Left ventricle myocardium inferior (tissue), 1 donor: ENCODE results near the gene SPX. TPM values are rescaled to one million over a fixed set of nuclear protein-coding genes. Genes with fewer than 3 reads are reported as not detected.
A peak's percentile ranks its signal among the peaks of the same experiment; 100 is the strongest.

Source experiments
- DNase-seq: peaks from one replicate; pipeline ENCODE4 v3.0.0-alpha.2; 2020
- H3K27ac ChIP-seq: fragments of 200-600 bp; replicated peaks from 2 replicates; pipeline ENCODE4 v1.8.0; 2021
- H3K27me3 ChIP-seq: fragments of 200-600 bp; 2 replicates; pipeline ENCODE4 v1.8.0; 2021; ENCODE audit warnings: low read depth
- H3K36me3 ChIP-seq: fragments of 200-600 bp; 2 replicates; pipeline ENCODE4 v1.8.0; 2021
- H3K4me1 ChIP-seq: fragments of 200-600 bp; 2 replicates; pipeline ENCODE4 v1.8.0; 2021
- H3K4me3 ChIP-seq: fragments of 200-600 bp; 2 replicates; pipeline ENCODE4 v1.8.0; 2021; ENCODE audit warnings: mild to moderate bottlenecking, moderate library complexity
- H3K9me3 ChIP-seq: fragments of 200-600 bp; replicated peaks from 2 replicates; pipeline ENCODE4 v1.8.0; 2021
- intact Hi-C: fragments of 100-400 bp; cut with micrococcal nuclease; formaldehyde crosslinking; loops from one replicate; pipeline ENCODE4 v1.11.0; 2022
- total RNA-seq: library from RNA; stranded (reverse); fragmentation: NEBNext Ultra II Directional; extraction: Animal tissue kit (Norgen Biotek cat#: 25700); gene quantifications from one replicate; pipeline ENCODE4 v1.2.1, GENCODE V29; 2021
- TF ChIP-seq, protein P1 (sequence below): fragments of 200-600 bp; IDR thresholded peaks from 2 replicates; pipeline ENCODE4 v1.8.0; 2021; ENCODE audit warnings: antibody characterized with exemption, mild to moderate bottlenecking, borderline replicate concordance
- donor health status: DM: no; HTN: yes; CAD: no; lungs with severe emphysema.

SPX gene
- total RNA-seq, 1 donor from 2014 or later = 16.5 TPM

DNA sequence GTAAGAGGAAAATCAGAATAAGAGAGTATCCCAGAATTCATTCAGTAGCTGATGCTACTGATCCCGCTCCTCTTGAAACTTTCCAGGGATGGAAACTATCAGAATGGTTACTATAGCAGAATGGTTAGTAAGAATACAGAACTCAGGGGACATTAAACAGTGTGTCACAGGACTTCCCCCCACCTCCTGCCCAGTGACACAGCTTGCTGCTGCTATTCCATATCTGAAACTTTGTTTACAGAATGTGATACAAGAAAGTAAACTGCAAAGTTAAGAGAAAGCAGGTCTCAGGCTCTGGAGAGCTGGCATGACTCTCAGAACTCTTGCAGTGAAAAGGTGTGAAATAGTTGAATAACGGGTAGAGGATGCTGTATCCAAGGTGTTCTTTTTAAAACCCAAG lies 3.4 kb downstream of the SPX start:
- Histone ChIP-seq H3K4me1 (peaks cover 37% of the 10 kb centered on the region), H3K27me3 (peaks cover 6% of the 10 kb centered on the region), H3K36me3 (no peaks in the 10 kb centered on the region), H3K4me3 (peak overlapping the region; percentile 76), H3K9me3 (peaks cover 1% of the 10 kb centered on the region), H3K27ac (peak overlapping the region; percentile 88)
- DNase-seq = no peak
- intact Hi-C loops = no loop called here
- TF ChIP-seq, protein P1, sequence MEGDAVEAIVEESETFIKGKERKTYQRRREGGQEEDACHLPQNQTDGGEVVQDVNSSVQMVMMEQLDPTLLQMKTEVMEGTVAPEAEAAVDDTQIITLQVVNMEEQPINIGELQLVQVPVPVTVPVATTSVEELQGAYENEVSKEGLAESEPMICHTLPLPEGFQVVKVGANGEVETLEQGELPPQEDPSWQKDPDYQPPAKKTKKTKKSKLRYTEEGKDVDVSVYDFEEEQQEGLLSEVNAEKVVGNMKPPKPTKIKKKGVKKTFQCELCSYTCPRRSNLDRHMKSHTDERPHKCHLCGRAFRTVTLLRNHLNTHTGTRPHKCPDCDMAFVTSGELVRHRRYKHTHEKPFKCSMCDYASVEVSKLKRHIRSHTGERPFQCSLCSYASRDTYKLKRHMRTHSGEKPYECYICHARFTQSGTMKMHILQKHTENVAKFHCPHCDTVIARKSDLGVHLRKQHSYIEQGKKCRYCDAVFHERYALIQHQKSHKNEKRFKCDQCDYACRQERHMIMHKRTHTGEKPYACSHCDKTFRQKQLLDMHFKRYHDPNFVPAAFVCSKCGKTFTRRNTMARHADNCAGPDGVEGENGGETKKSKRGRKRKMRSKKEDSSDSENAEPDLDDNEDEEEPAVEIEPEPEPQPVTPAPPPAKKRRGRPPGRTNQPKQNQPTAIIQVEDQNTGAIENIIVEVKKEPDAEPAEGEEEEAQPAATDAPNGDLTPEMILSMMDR = no peak

DNA sequence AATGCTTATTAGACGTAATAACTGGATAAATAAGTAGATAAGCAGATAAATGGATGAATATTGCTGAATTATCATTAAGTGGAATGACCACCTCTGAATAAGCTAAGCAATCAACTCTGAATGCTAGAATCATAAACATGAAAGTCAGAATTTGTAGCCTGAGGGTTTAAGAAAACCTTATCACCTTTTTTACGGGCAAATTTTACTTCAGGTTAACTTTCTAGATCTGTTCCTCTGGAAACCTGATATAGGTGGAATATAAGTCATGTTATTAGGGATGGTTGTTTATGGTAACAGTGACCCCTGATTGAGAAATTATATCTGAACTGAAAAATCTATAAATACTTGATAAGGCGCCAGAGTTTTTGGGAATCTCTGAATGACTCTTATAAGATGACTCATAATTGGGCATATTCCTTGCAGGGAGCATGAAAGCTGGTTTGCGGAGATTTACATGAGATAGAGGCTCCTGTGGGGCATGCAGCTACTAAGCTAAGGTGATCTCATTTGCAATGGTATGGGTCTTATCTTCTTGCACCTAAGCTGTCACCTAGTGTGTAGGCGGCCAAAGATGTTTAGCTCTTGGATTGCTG lies 12.1 kb downstream of the SPX start:
- Histone ChIP-seq H3K4me1 (peaks cover 14% of the 10 kb centered on the region), H3K27me3 (no peaks in the 10 kb centered on the region), H3K4me3 (no peak overlapping the region), H3K27ac (no peak overlapping the region), H3K9me3 (no peaks in the 10 kb centered on the region), H3K36me3 (no peaks in the 10 kb centered on the region)
- TF ChIP-seq, protein P1 = no peak
- intact Hi-C loops = no loop called here
- DNase-seq = no peak

DNA sequence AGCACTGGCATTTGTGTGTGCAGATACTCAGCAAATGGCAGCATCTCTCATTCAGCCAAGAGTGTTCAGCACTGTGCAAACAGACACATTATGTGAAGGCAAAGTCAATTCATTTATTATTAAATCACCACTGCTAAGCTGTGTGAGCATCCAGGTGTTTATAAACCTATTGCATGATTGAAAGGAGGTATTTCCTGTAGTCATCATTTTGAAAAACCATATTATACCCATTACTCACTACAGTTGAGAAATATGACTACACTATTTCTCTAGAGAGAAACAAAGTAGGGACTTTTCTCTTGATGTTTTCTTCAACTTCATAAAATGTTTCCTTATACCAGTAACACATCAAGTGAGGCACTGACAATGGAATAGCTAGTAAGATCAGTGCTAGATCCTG lies 13.7 kb downstream of the SPX start:
- no peak for DNase-seq
- no peaks in the 10 kb centered on the region for H3K36me3 ChIP-seq
- no peak overlapping the region for H3K4me3 ChIP-seq
- no peaks in the 10 kb centered on the region for H3K9me3 ChIP-seq
- TF ChIP-seq, protein P1 = no peak
- no peak overlapping the region for H3K27ac ChIP-seq
- intact Hi-C loops = no loop called here
- peaks cover 14% of the 10 kb centered on the region for H3K4me1 ChIP-seq
- no peaks in the 10 kb centered on the region for H3K27me3 ChIP-seq

DNA sequence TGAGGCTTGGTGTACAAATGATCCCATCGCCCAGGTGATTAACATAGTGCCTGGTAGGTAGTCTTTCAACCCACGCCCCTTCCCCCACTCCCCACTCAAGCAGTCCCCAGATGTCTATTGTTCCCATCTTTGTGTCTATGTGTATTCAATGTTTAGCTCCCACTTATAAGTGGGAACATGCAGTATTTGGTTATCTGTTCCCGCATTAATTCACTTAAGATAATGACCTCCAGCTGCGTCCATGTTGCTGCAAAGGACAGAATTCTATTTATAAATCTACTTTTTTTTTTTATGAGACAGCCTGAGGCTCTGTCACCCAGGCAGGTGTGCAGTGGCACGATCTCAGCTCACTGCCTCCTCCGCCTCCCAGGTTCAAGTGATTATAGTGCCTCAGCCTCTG lies 15.7 kb downstream of the SPX start:
- Histone ChIP-seq H3K4me1 (peaks cover 14% of the 10 kb centered on the region), H3K27ac (no peak overlapping the region), H3K9me3 (no peaks in the 10 kb centered on the region), H3K27me3 (no peaks in the 10 kb centered on the region), H3K4me3 (no peak overlapping the region), H3K36me3 (no peaks in the 10 kb centered on the region)
- no peak for DNase-seq
- TF ChIP-seq, protein P1 = no peak
- intact Hi-C loops = no loop called here

DNA sequence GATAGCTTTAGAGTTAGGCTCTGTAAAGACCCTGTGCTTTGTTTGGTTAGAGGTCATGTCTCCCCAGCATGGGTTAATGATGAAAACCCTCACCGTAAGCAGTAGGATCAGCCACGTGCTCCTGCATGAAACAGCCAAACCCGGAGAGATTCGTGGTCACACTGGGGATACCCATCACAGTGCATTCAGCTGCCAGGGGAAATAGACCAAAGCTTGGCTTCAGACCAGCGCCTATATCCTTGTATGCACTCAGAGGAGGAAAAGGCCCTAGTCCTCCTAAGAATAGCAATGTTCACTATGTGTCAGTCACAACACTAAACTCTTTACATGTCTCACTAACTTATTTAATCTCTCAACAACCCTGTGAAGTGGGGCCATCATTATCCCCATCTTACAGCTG lies 16.3 kb downstream of the SPX start:
- H3K4me1 ChIP-seq = peaks cover 14% of the 10 kb centered on the region
- H3K27ac ChIP-seq = peak overlapping the region; percentile 4
- no peaks in the 10 kb centered on the region for H3K27me3 ChIP-seq
- no peaks in the 10 kb centered on the region for H3K9me3 ChIP-seq
- no peaks in the 10 kb centered on the region for H3K36me3 ChIP-seq
- no peak overlapping the region for H3K4me3 ChIP-seq
- DNase-seq = no peak
- TF ChIP-seq, protein P1 = no peak
- intact Hi-C loops = no loop called here
